GM18502 (cell line): ENCODE measurements around the gene ASB8.
A peak's percentile ranks its signal among the peaks of the same experiment; 100 is the strongest.

Experiments
- ATAC-seq: cut with Tn5 transposase; IDR thresholded peaks from one replicate; pipeline ENCODE4 v1.9.1; 2021; ENCODE audit warnings: mild to moderate bottlenecking; ENCODE audit not compliant: unreplicated experiment, poor library complexity

Gene ASB8

DNA sequence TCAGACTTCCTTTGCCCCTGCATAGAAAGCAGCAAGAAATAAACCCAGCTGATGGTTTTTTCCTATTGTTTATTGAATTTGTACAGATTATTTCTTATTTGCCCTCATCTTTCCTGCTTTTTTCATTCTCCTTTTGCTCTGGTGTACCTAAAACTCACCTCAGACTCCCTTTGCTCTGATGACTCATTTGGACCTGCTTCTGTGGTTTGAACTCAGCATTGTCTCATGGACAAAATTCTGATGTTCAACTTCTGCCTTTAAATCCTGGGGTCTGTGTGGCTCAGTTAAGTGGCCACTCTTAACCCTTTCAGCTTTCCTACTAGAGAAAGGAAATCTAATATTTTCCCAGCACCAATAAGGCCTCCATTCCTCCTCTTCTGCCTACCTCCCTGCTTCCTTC, 47.9 kb downstream of the ASB8 start:
- no peak for ATAC-seq

DNA sequence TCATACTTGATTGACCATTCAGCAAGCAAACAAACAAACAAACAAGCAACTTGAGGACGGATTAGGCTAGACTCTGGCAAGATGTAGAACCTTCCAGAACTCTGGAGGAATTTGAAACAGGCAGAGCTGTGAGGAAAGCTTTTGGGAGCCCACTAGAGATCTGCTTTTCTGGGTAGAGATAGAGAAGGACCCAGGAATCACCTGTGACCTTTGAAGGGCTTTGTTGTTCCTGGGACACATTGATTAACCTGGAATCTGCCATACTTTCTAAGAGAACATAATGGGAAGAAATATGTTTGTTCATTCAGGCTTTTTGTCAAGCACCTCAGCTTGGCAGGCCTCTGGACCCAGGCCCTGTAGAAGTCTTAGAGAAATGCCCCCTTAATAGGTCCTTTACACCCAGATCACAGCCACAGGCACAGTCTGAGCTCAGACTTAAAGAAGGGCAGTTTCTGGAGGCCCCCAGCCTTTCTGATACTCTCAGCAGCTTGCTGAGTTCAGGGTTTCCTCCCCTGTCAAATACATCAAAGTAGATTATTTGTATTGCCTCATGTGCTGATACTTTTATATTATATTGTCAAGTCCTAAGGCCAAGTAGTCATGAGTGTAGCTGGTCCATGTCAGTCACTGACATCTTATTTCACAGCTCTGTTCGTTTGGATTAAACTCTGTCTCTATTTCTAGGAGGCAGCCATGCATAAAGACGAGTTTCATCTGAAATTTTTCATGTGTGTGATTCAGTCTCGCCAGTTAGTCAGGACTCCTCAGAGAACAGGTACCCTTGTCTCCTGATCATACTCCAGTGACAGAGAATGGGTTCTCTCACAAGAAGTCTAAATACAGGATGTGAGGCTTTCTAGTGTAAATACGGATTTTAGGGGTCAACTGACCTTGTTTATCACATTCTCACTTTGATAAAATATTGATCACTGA, 50.4 kb downstream of the ASB8 start:
- ATAC-seq, result no peak

GRCh38 chr12:48105867-48106680, 51.2 kb downstream of the ASB8 start, which contains the start of gene SENP1:
TSS of gene SENP1 (minus strand) at chr12:48106079. CDS start at chr12:48101472, 4,607 bp downstream.
- peak; percentile 76 for ATAC-seq

DNA sequence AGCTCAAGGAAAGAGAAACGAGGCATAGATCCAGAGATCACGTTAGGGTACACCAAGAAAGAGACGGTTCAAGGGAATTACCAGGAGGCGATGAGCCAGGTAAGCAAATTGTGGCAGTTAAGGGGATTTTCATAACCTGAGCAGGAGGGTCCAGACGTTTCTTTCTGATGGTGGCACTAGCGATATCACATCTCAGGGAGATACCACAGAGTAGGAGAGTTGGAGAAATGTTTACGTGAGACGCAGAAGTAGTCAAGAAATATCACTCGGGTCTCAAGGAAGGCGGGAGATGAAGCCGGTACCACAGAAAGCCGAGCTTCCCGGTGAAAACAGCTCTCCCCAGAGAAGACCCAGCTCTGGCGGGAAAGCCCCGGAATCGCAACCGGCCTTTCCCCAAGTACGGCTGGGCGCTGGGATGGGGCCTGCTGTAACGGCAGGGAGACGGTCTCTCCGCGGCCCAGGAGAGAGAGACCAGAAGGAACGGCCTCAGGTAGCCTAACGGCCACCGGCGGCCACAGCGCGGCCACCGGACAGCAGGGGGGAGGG, 51.9 kb downstream of the ASB8 start:
- peak; percentile 34 for ATAC-seq

GRCh38 chr12:48104531-48104930, 52.8 kb downstream of the ASB8 start:
- no peak for ATAC-seq
